Loucy (cell line): Measurements from ENCODE around the gene FITM2.

ENCODE experiments used
- EZH2phosphoT487 ChIP-seq: fragments of 200-600 bp; IDR thresholded peaks from 2 replicates; pipeline ENCODE4 v1.6.1; 2018; ENCODE audit warnings: antibody characterized with exemption, mild to moderate bottlenecking, moderate library complexity, borderline replicate concordance
- TF ChIP-seq, protein P1 (sequence below): fragments of 200-600 bp; sonication (generic); conservative IDR thresholded peaks from 2 replicates; pipeline ENCODE4 v1.5.1; 2014; ENCODE audit warnings: mild to moderate bottlenecking, antibody characterized with exemption, low read length

DNA sequence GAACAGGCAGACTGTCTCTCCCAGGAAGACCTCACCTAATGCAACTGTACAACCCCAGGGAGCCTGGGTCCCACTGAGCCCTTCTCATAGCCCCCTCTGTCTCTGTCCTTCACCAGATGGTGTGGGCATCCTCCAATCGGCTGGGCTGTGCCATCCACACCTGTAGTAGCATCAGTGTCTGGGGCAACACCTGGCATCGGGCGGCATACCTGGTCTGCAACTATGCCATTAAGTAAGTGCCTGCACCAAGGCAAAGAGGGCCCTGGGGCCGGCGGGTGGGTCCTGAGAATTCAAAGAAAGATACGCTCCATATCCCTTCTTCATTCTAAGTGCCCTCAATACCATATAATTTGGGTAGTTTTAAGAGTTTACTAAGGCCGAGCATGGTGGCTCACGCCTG, 34.1 kb upstream of the FITM2 start:
- TF ChIP-seq EZH2phosphoT487: no peak
- TF ChIP-seq, protein P1, sequence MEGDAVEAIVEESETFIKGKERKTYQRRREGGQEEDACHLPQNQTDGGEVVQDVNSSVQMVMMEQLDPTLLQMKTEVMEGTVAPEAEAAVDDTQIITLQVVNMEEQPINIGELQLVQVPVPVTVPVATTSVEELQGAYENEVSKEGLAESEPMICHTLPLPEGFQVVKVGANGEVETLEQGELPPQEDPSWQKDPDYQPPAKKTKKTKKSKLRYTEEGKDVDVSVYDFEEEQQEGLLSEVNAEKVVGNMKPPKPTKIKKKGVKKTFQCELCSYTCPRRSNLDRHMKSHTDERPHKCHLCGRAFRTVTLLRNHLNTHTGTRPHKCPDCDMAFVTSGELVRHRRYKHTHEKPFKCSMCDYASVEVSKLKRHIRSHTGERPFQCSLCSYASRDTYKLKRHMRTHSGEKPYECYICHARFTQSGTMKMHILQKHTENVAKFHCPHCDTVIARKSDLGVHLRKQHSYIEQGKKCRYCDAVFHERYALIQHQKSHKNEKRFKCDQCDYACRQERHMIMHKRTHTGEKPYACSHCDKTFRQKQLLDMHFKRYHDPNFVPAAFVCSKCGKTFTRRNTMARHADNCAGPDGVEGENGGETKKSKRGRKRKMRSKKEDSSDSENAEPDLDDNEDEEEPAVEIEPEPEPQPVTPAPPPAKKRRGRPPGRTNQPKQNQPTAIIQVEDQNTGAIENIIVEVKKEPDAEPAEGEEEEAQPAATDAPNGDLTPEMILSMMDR: no peak
